ENCODE results near the gene FAM216B.
"Not testable (repeated sequence)": the region's sequence is repeated elsewhere in the genome, so short reads cannot be mapped to it uniquely, and the experiment has no call there.

Gene FAM216B

GRCh38 chr13:42777467-42777866 is 3.9 kb upstream of the FAM216B start:
- in situ Hi-C loops (cut with MboI; ENCODE audit: low sequenced_read_pairs) = no loop called here

GRCh38 chr13:42780044-42780443 is 1.3 kb upstream of the FAM216B start:
- in situ Hi-C loops (cut with MboI; ENCODE audit: low sequenced_read_pairs) = no loop called here

- in situ Hi-C loops (cut with MboI; ENCODE audit: low sequenced_read_pairs) = no loop called here
Observed at GRCh38 chr13:42786715-42787114, 5.3 kb downstream of the FAM216B start.

GRCh38 chr13:42788601-42789000 is 7.2 kb downstream of the FAM216B start:
- in situ Hi-C loops (cut with MboI; ENCODE audit: low sequenced_read_pairs) = no loop called here

- in situ Hi-C loops (cut with MboI; ENCODE audit: low sequenced_read_pairs) = no loop called here
Observed at GRCh38 chr13:42792154-42792553, 10.8 kb downstream of the FAM216B start.

- in situ Hi-C loops (cut with MboI; ENCODE audit: low sequenced_read_pairs) = no loop called here
Observed at GRCh38 chr13:42794577-42795275, 13.3 kb downstream of the FAM216B start.

DNA sequence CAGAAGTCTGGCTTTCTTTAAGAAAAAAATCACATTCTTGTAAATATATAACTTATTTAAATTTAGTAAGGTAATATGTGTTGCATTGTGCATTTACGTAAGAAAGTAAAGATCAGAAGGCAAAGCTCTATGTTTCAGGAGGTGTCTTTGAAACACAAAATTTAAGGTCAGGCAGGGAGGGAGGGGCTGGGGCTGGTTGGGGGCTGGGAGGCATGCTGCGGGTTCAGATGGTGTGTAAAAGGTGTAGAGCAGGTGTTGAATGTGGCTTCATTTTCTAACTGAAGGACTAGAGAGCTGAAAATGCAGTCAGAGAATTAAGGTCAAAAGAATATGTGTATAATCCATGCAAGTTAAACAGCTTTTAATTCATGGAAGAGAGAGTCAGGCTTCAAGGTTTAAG is 14.3 kb downstream of the FAM216B start:
- in situ Hi-C loops (cut with MboI; ENCODE audit: low sequenced_read_pairs) = no loop called here

DNA sequence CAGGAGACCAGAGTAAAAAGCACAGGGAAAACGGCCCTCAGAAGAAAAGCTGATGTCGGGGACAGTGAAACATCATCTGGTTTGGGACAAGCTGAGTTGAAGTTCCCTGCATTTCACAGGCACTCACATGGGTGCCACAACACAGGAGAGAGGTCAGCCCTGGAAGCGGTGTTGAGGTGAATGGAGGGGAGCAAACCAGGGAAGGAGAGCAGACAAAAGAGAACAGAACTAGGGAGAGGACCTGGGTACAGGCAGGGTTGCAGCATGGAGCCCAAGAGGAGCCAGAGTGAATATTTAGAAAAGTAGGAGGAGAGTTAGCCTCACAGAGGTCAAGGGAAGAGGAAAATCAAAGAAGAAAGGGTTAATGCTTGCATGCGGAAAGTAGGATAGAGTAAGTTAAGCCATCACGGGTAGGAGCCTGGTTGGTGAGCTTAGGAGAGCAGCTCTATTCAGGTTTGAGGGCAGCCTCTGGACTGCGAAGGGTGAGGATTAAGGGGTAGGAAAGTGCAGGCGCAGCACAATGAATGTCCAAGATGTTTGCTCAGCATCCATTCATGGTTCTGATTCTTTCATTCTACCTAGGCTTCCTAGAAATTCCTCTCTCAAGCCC is 15.5 kb downstream of the FAM216B start:
- in situ Hi-C loops (cut with MboI; ENCODE audit: low sequenced_read_pairs) = no loop called here

DNA sequence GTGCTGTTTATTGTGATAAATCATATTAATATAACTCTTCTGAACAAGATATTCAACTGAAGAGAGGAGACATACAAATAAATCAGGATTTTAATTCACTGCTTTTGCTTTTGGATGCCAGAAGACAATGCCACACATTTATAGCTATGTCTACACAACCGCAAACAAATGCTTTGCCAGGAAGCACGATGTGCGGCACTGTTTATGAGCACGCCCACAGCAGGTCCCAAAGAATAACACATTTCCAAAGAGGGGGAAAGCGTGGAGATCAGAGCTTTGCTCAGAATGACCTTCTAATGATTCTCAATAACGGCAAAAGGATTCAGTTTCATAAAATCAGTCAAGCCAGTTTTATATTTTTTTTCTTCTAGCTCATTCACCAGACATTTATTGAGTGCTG is 16.7 kb downstream of the FAM216B start:
- in situ Hi-C loops (cut with MboI; ENCODE audit: low sequenced_read_pairs) = no loop called here

- in situ Hi-C loops (cut with MboI; ENCODE audit: low sequenced_read_pairs) = no loop called here
Observed at GRCh38 chr13:42800109-42800643, 18.8 kb downstream of the FAM216B start.

- in situ Hi-C loops (cut with MboI; ENCODE audit: low sequenced_read_pairs) = no loop called here
Observed at GRCh38 chr13:42803563-42804204, 22.3 kb downstream of the FAM216B start.

DNA sequence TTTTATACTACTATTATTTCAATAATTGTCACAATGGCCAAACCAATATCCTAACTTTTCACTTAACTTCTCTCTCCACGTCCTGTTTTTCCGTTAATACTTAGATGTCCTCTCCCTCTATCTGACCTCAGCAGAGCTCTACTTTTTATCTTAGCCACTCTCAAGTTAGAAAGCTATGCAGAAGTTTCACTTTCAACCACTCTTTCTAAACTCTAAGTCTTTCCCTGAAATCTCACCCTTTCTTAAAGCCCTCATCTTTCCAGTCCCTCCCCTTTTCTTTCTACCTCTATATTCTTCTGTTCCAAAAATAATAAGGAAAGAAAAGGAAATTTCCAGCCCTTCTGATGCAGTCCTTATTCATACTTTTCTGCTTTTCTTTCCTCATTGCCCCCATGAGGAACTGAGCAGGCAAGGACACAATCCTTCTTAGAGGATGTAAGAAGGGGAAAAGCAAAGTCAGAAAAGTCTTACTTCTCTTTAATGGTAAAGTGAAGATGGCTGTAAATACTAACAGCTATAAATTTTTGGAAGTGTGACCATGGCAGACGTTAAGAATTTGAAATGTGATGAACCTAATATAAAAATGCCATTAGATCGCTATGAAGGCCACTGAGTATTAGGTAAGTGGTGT is 23.0 kb downstream of the FAM216B start:
- in situ Hi-C loops (cut with MboI; ENCODE audit: low sequenced_read_pairs) = no loop called here

DNA sequence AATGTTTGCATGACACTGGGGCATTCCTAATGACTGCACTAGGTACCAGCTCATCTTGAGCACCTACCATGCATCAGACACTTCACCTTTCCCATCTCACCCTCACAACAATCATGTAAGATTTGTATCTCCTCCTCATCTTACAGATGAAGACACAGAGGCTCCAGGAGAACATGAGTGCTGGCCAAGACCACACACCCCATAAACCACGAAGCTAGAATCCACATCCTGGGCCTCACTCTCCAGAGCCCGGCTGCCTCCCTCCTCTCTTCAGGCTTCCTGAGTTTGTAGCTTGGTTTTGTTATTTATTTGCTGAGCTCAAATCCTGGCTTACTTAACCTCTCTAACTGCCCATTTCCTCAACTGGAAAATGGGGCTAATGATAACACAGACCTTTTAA is 25.9 kb downstream of the FAM216B start:
- in situ Hi-C loops (cut with MboI; ENCODE audit: low sequenced_read_pairs) = no loop called here

DNA sequence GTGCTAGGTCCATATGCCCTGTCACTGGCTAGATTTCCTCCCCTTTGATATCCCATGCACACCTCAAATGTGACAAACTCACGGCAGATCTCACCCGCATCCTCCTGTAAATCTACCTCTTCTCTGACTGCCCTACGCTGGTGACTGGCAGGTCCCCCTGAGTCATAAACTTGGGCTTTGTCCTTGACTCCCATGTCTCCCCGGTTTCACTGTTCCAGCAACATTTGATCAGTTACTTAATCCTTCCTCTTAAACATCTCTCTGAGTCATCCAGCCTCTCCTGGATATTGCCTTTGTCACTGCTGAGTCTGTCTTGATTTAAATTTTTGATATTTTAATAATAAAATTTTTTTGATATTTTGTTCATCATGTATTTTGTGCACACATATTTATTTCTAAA is 26.5 kb downstream of the FAM216B start:
- in situ Hi-C loops (cut with MboI; ENCODE audit: low sequenced_read_pairs) = no loop called here

GRCh38 chr13:42808341-42808940 is 27.1 kb downstream of the FAM216B start:
- in situ Hi-C loops (cut with MboI; ENCODE audit: low sequenced_read_pairs) = no loop called here

DNA sequence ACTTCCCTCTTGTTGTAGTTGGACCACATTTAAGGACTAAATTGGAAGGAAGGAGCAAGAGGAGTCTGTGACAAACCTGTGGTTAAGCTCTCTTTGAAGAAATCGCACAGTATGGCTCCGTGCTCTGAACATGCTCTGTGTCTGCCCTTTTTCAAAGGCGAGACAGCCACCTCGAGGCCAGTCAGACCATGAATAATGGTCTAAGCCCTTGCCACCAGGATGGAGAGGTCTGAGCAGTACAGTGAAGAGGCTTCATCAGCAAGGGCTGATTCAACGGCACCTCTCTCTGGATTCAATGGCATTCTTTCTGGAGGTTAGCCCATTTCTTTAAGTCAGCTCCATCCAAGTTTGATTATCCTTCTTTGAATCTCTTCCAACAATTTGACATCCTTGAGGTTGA is 30.9 kb downstream of the FAM216B start:
- in situ Hi-C loops (cut with MboI; ENCODE audit: low sequenced_read_pairs) = no loop called here

DNA sequence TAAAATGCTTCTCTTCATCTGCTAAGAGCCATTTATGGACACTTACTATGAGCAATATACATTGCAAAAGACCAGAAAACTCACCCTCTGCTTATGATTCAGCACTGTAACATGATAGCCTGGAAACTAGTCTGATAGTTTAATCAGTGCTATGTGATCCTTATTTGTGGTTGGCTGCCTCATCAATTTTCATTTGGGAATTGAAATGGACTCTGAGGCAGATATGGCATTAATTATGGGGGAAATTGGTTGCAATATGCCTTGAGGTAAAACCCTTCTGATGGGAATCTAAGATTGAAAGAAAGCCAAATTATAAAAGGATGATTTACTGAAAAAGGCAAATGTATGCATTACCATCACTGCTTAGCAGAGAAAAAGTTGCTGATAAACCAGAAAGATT is 33.5 kb downstream of the FAM216B start:
- in situ Hi-C loops (cut with MboI; ENCODE audit: low sequenced_read_pairs) = no loop called here

GRCh38 chr13:42815681-42816080 is 34.3 kb downstream of the FAM216B start:
- in situ Hi-C loops (cut with MboI; ENCODE audit: low sequenced_read_pairs) = no loop called here

DNA sequence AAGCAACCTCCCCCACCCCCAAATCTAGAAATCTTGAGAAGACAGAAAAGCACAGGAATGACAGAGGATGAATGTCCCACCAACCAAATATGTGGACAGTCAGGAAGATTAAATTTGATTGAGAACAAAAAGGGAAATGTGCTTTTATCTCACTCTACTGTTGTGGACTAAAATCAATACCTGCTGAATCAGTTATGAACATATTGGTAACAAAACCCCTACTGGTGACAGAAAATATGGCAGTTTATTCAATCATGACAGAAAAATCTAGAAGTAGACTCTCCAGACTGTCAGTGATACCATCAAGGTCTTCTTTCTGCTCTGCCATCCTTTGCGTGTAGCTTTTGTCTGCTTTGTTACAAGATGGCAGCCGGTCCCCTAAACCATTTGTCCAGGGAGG is 35.2 kb downstream of the FAM216B start:
- in situ Hi-C loops (cut with MboI; ENCODE audit: low sequenced_read_pairs) = no loop called here

DNA sequence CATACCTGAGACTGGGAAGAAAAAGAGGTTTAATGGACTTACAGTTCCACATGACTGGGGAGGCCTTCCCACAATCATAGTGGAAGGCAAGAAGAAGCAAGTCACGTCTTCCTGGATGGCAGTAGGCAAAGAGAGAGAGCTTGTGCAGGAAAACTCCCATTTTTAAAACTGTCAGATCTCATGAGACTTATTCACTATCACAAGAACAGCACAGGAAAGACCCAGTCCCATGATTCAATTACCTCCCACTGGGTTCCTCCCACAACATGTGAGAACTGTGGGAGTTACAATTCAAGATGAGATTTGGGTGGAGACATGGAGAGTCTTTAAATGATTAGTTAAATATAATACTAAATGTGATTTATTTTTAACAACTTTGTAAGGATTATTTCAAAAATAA is 38.3 kb downstream of the FAM216B start:
- in situ Hi-C loops (cut with MboI; ENCODE audit: low sequenced_read_pairs) = not testable (repeated sequence)

GRCh38 chr13:42820451-42820850 is 39.1 kb downstream of the FAM216B start:
- in situ Hi-C loops (cut with MboI; ENCODE audit: low sequenced_read_pairs) = no loop called here
